ENCODE results near the gene CD96. TPM values are rescaled to one million over a fixed set of nuclear protein-coding genes. Genes with fewer than 3 reads are reported as not detected.

CD96 gene
- total RNA-seq, 1 experiment from 2014 or later, result not detected

DNA sequence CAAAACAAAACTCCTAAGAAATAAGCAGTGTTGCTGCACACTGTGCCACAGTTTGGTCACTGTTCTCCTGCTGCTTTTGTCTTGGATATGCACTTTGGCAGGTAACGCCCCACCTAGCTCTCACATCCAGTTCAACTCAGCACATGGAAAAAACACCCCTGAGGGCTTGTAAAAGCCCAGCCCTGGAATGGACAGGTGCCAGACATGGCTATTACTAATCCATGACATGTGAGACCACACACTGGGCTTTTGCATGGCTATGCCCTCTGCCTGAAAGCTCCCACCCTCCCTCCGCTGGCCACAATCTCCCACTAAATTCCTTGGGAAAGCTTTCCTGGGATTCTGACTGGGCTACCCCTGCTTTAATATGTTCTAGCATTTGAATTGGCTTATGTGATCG lies 77.8 kb downstream of the CD96 start:
- Histone ChIP-seq H2BK15ac (ENCODE audit: low read depth, low read length) (no peak overlapping the region), H4K5ac (ENCODE audit: insufficient read length, low read depth, low read length) (no peak overlapping the region), H4K91ac (ENCODE audit: insufficient read length, low read depth, low read length) (no peak overlapping the region), H2BK20ac (ENCODE audit: low read depth, low read length, poor library complexity, severe bottlenecking) (no peak overlapping the region), H2BK12ac (ENCODE audit: insufficient read length, low read depth, low read length) (no peak overlapping the region), H4K20me1 (ENCODE audit: control insufficient read depth, insufficient read depth, insufficient read length) (no peaks in the 10 kb centered on the region), H3K9me3 (ENCODE audit: control insufficient read depth, low read depth, low read length) (no peaks in the 10 kb centered on the region), H3K27ac (ENCODE audit: insufficient read length, low read depth, low read length) (no peak overlapping the region), H3K4ac (ENCODE audit: low read depth, low read length) (no peak overlapping the region), H3K18ac (ENCODE audit: insufficient read length, low read depth, low read length) (no peak overlapping the region), H3T11ph (ENCODE audit: low read length) (no peak overlapping the region), H3K27me3 (ENCODE audit: insufficient read depth, low read length) (no peaks in the 10 kb centered on the region), H3K79me1 (ENCODE audit: insufficient read depth, low read depth, low read length, poor library complexity, severe bottlenecking) (no peaks in the 10 kb centered on the region), H3K4me2 (ENCODE audit: insufficient read depth, insufficient read length, low read length) (no peak overlapping the region), H2AK5ac (ENCODE audit: insufficient read length, low read length) (no peak overlapping the region), H2AFZ (ENCODE audit: low read length) (no peak overlapping the region), H3K14ac (ENCODE audit: insufficient read depth, low read length) (no peak overlapping the region), H3K4me1 (ENCODE audit: insufficient read depth, low read length) (no peaks in the 10 kb centered on the region), H3K9ac (ENCODE audit: extremely low read depth, insufficient read length, low read length) (no peak overlapping the region), H2BK5ac (ENCODE audit: insufficient read length, low read length) (no peak overlapping the region), H3K79me2 (ENCODE audit: insufficient read depth, low read length) (no peaks in the 10 kb centered on the region), H3K56ac (ENCODE audit: insufficient read length, low read depth, low read length) (no peak overlapping the region), H3K23me2 (ENCODE audit: insufficient read length, low read depth, low read length, poor library complexity, severe bottlenecking) (no peaks in the 10 kb centered on the region), H4K8ac (replicated peaks; ENCODE audit: insufficient read length, low read depth, low read length) (no peak overlapping the region), H2BK120ac (ENCODE audit: low read depth, low read length, poor library complexity, severe bottlenecking) (no peak overlapping the region), H3K23ac (ENCODE audit: insufficient read length, low read depth, low read length) (no peak overlapping the region)
- Mint-ChIP-seq H3K4me3 (no peak overlapping the region), H3K27ac (no peak overlapping the region), H3K36me3 (ENCODE audit: insufficient read depth in 1 of 3, low read depth in 3 of 3) (peaks cover 0 to 9% (median 3%) of the 10 kb centered on the region in 3 experiments; a peak in 5 of 7 replicates), H3K4me1 (no peaks in the 10 kb centered on the region), H3K9me3 (peaks cover 11 to 16% of the 10 kb centered on the region in 2 experiments), H3K27me3 (ENCODE audit: low read depth) (no peaks in the 10 kb centered on the region)
- TF ChIP-seq, protein P1, sequence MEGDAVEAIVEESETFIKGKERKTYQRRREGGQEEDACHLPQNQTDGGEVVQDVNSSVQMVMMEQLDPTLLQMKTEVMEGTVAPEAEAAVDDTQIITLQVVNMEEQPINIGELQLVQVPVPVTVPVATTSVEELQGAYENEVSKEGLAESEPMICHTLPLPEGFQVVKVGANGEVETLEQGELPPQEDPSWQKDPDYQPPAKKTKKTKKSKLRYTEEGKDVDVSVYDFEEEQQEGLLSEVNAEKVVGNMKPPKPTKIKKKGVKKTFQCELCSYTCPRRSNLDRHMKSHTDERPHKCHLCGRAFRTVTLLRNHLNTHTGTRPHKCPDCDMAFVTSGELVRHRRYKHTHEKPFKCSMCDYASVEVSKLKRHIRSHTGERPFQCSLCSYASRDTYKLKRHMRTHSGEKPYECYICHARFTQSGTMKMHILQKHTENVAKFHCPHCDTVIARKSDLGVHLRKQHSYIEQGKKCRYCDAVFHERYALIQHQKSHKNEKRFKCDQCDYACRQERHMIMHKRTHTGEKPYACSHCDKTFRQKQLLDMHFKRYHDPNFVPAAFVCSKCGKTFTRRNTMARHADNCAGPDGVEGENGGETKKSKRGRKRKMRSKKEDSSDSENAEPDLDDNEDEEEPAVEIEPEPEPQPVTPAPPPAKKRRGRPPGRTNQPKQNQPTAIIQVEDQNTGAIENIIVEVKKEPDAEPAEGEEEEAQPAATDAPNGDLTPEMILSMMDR (conservative IDR thresholded peaks at IDR 0.05), result no peak
- no CpG with 5 or more reads among the region's 3 CpGs for WGBS (ENCODE audit: extremely low coverage, insufficient read length, low lambda C conversion rate)
- DNase-seq, result no peak
